CD14-positive monocyte (primary cell): ENCODE measurements around the gene RAI1. TPM values are rescaled to one million over a fixed set of nuclear protein-coding genes. Genes with fewer than 3 reads are reported as not detected.

Source experiments
- DNase-seq, 3 donors: peaks; one replicate each; pipeline ENCODE4 v3.0.0-alpha.2; 2011 to 2022
- H2AFZ ChIP-seq: 2 replicates; pipeline ENCODE4 v1.6.0; 2012; ENCODE audit warnings: mild to moderate bottlenecking, low read depth, low read length, inconsistent platforms; ENCODE audit not compliant: insufficient read depth, poor library complexity, severe bottlenecking
- H3K27ac ChIP-seq, 2 donors: 1 replicate in 1 of 2; 2 replicates in 1 of 2; pipeline ENCODE4 v1.5.1; 2012 to 2013; ENCODE audit warnings: low read length in 2 of 2, control low read depth in 1 of 2, inconsistent platforms in 1 of 2, low read depth in 1 of 2, mild to moderate bottlenecking in 1 of 2
- H3K27me3 ChIP-seq, 2 donors: one replicate each; pipeline versions ENCODE4 v1.6.0 to v1.6.1; 2011 to 2013; ENCODE audit warnings: low read length in 2 of 2; ENCODE audit not compliant: control insufficient read depth in 2 of 2, insufficient read depth in 2 of 2
- H3K36me3 ChIP-seq, 2 donors: replicated peaks in 1 of 2; 1 replicate in 1 of 2; 2 replicates in 1 of 2; pipeline versions ENCODE4 v1.5.1 to v1.6.1; 2012 to 2013; ENCODE audit warnings: low read length in 2 of 2, control low read depth in 1 of 2, inconsistent platforms in 1 of 2, mild to moderate bottlenecking in 1 of 2; ENCODE audit not compliant: insufficient read depth in 2 of 2, control insufficient read depth in 1 of 2
- H3K4me1 ChIP-seq, 2 donors: 1 replicate in 1 of 2; 2 replicates in 1 of 2; pipeline versions ENCODE4 v1.5.1 to v1.6.1; 2012 to 2013; ENCODE audit warnings: low read length in 2 of 2, control low read depth in 1 of 2, inconsistent platforms in 1 of 2, mild to moderate bottlenecking in 1 of 2, moderate library complexity in 1 of 2; ENCODE audit not compliant: insufficient read depth in 2 of 2, control insufficient read depth in 1 of 2
- H3K4me2 ChIP-seq: replicated peaks from 2 replicates; pipeline ENCODE3; 2012; ENCODE audit warnings: low read length, moderate library complexity, mild to moderate bottlenecking; ENCODE audit not compliant: poor library complexity, severe bottlenecking; ENCODE audit errors: extremely low read depth
- H3K4me3 ChIP-seq, 3 experiments: fragments of 200-600 bp in 1 of 3; sonication (generic) in 1 of 3; replicated peaks in 1 of 3; 1 replicate in 2 of 3; 2 replicates in 1 of 3; pipeline ENCODE4 v1.5.1; 2011 to 2013; ENCODE audit warnings: low read length in 3 of 3, mild to moderate bottlenecking in 3 of 3, control low read depth in 2 of 3, low read depth in 2 of 3, inconsistent platforms in 1 of 3, moderate library complexity in 1 of 3
- H3K79me2 ChIP-seq: 2 replicates; pipeline ENCODE4 v1.6.0; 2012; ENCODE audit warnings: mild to moderate bottlenecking, control low read depth, inconsistent platforms, low read length, moderate library complexity; ENCODE audit not compliant: insufficient read depth
- H3K9ac ChIP-seq: 2 replicates; pipeline ENCODE4 v1.6.0; 2017; ENCODE audit warnings: low read length, mild to moderate bottlenecking; ENCODE audit not compliant: insufficient read depth, poor library complexity, severe bottlenecking
- H3K9me3 ChIP-seq, 2 donors: replicated peaks in 1 of 2; 1 replicate in 1 of 2; 2 replicates in 1 of 2; pipeline versions ENCODE4 v1.5.1 to v1.6.1; 2012 to 2013; ENCODE audit warnings: low read length in 2 of 2, control low read depth in 1 of 2; ENCODE audit not compliant: control insufficient read depth in 1 of 2, insufficient read depth in 1 of 2
- H4K20me1 ChIP-seq: 2 replicates; pipeline ENCODE4 v1.6.0; 2012; ENCODE audit warnings: mild to moderate bottlenecking, low read length, control low read depth, moderate library complexity; ENCODE audit not compliant: insufficient read depth
- H3K27ac Mint-ChIP-seq, 7 donors: one replicate each; pipeline ENCODE4 v1.8.0; 2020; ENCODE audit warnings: mild to moderate bottlenecking in 7 of 7, mixed read lengths in 7 of 7, moderate library complexity in 6 of 7, inconsistent platforms in 2 of 7
- H3K27me3 Mint-ChIP-seq, 3 donors: one replicate each; pipeline ENCODE4 v1.8.0; 2021 to 2022; ENCODE audit warnings: low read depth in 3 of 3, mild to moderate bottlenecking in 3 of 3, mixed read lengths in 3 of 3, moderate library complexity in 3 of 3, inconsistent platforms in 1 of 3
- H3K36me3 Mint-ChIP-seq, 2 donors: one replicate each; pipeline ENCODE4 v1.8.0; 2020; ENCODE audit warnings: mixed read lengths in 2 of 2, inconsistent platforms in 1 of 2, mild to moderate bottlenecking in 1 of 2
- H3K4me1 Mint-ChIP-seq: one replicate; pipeline ENCODE4 v1.8.0; 2020; ENCODE audit warnings: mild to moderate bottlenecking, mixed read lengths
- H3K4me3 Mint-ChIP-seq, 2 donors: one replicate each; pipeline ENCODE4 v1.8.0; 2020; ENCODE audit warnings: mild to moderate bottlenecking in 2 of 2, mixed read lengths in 2 of 2, moderate library complexity in 1 of 2
- H3K9me3 Mint-ChIP-seq, 7 donors: one replicate each; pipeline ENCODE4 v1.8.0; 2020 to 2022; ENCODE audit warnings: mixed read lengths in 7 of 7, mild to moderate bottlenecking in 6 of 7, moderate library complexity in 6 of 7, inconsistent platforms in 2 of 7
- CTCF ChIP-seq: fragments of 200-600 bp; IDR thresholded peaks from one replicate; pipeline ENCODE4 v1.8.0; 2022; ENCODE audit warnings: antibody characterized with exemption, mild to moderate bottlenecking
- WGBS: methylation state at CpG from one replicate; pipeline ENCODE4 v1.1.5; 2013; ENCODE audit warnings: missing lambda C conversion rate; ENCODE audit not compliant: insufficient coverage; 5-methylcytosine and 5-hydroxymethylcytosine counted together
- intact Hi-C, 2 donors: fragments of 100-400 bp; cut with micrococcal nuclease; formaldehyde crosslinking; loops; one replicate each; pipeline versions ENCODE4 v1.15.0 to v1.15.1; 2023
- polyA plus RNA-seq, 3 donors: library from polyadenylated mRNA; depleted of rRNA in 1 of 3; unstranded in 2 of 3; stranded (reverse) in 1 of 3; fragments of 300-500 nt in 2 of 3; fragments of >200 nt in 1 of 3; fragmentation: Illumina TruSeq in 2 of 3; gene quantifications; 1 replicate in 2 of 3; 2 replicates in 1 of 3; pipeline ENCODE4 v1.2.3, GENCODE V29; 2012 to 2021

RAI1 gene
- polyA plus RNA-seq, 3 donors = 0.89 to 4.4 (median 1.5) TPM

GRCh38 chr17:17774009-17774881 lies 93.0 kb downstream of the RAI1 start:
- Histone ChIP-seq H4K20me1 (peaks cover 92% of the 10 kb centered on the region), H2AFZ (no peak overlapping the region), H3K27ac (no peak overlapping the region), H3K36me3 (no peaks in the 10 kb centered on the region), H3K79me2 (peaks cover 5% of the 10 kb centered on the region), H3K27me3 (no peaks in the 10 kb centered on the region), H3K9ac (no peak overlapping the region), H3K4me1 (no peaks in the 10 kb centered on the region), H3K4me3 (no peak overlapping the region), H3K4me2 (no peak overlapping the region), H3K9me3 (no peaks in the 10 kb centered on the region)
- DNase-seq = no peak
- Mint-ChIP-seq H3K36me3 (peaks cover 5 to 7% of the 10 kb centered on the region in 2 donors), H3K9me3 (no peaks in the 10 kb centered on the region), H3K27me3 (peaks cover 0 to 5% (median 2%) of the 10 kb centered on the region in 3 donors), H3K4me1 (no peaks in the 10 kb centered on the region), H3K4me3 (no peak overlapping the region), H3K27ac (no peak overlapping the region)
- WGBS = 85% methylated on average over 19 of the region's 21 CpGs
- TF ChIP-seq CTCF = no peak
- intact Hi-C loops = no loop called here

- no peak overlapping the region for H3K4me3 ChIP-seq
- no peaks in the 10 kb centered on the region for H3K36me3 ChIP-seq
- H3K27ac Mint-ChIP-seq = no peak overlapping the region
- peaks cover 14 to 18% of the 10 kb centered on the region in 2 donors for H3K27me3 ChIP-seq
- peaks cover 0 to 7% (median 3%) of the 10 kb centered on the region in 7 donors for H3K9me3 Mint-ChIP-seq
- peaks cover 5 to 7% of the 10 kb centered on the region in 2 donors for H3K36me3 Mint-ChIP-seq
- H3K27me3 Mint-ChIP-seq = peaks cover 21 to 26% (median 24%) of the 10 kb centered on the region in 3 donors
- TF ChIP-seq CTCF = no peak
- no peak for DNase-seq
- no peak overlapping the region for H3K9ac ChIP-seq
- no peak overlapping the region for H3K4me3 Mint-ChIP-seq
- WGBS = 56% methylated on average over 1 of the region's 3 CpGs
- no peak overlapping the region for H3K27ac ChIP-seq
- H2AFZ ChIP-seq = no peak overlapping the region
- H4K20me1 ChIP-seq = peaks cover 92% of the 10 kb centered on the region
- intact Hi-C loops = no loop called here
- no peaks in the 10 kb centered on the region for H3K9me3 ChIP-seq
- no peaks in the 10 kb centered on the region for H3K79me2 ChIP-seq
- H3K4me2 ChIP-seq = no peak overlapping the region
- H3K4me1 ChIP-seq = peaks cover 12 to 13% of the 10 kb centered on the region in 2 donors
- peaks cover 12% of the 10 kb centered on the region for H3K4me1 Mint-ChIP-seq
These were observed 95.6 kb downstream of the RAI1 start for GRCh38 chr17:17776889-17777288.
